OCI-LY1 (cell line): ENCODE results near the gene PLEKHH2.

Experiments used
- H2AFZ ChIP-seq: fragments of 200-600 bp; sonication (generic), shearing (Covaris generic); 2 replicates; pipeline ENCODE4 v1.6.0; 2014; ENCODE audit warnings: antibody characterized with exemption, mild to moderate bottlenecking, low read length
- H3F3A ChIP-seq: fragments of 200-600 bp; sonication (generic), shearing (Covaris generic); 2 replicates; pipeline ENCODE4 v1.6.0; 2014; ENCODE audit warnings: mild to moderate bottlenecking, antibody characterized with exemption, low read length, moderate library complexity; ENCODE audit not compliant: insufficient read depth
- H3K27ac ChIP-seq: fragments of 200-600 bp; sonication (generic); 2 replicates; pipeline ENCODE4 v1.5.1; 2014; ENCODE audit warnings: low read length, mixed run types, mild to moderate bottlenecking, low read depth; ENCODE audit not compliant: poor library complexity, severe bottlenecking
- H3K27me3 ChIP-seq: fragments of 200-600 bp; sonication (generic); 2 replicates; pipeline ENCODE4 v1.6.0; 2014; ENCODE audit warnings: antibody characterized with exemption, mild to moderate bottlenecking, low read length, moderate library complexity; ENCODE audit not compliant: insufficient read depth
- H3K36me3 ChIP-seq: fragments of 200-600 bp; sonication (generic); 2 replicates; pipeline ENCODE4 v1.6.1; 2014; ENCODE audit warnings: mild to moderate bottlenecking, antibody characterized with exemption, low read length, moderate library complexity, mixed read lengths; ENCODE audit not compliant: insufficient read depth
- H3K4me1 ChIP-seq: fragments of 200-600 bp; sonication (generic); 2 replicates; pipeline ENCODE4 v1.5.1; 2014; ENCODE audit warnings: mild to moderate bottlenecking, low read length, moderate library complexity; ENCODE audit not compliant: insufficient read depth, severe bottlenecking
- H3K4me2 ChIP-seq: fragments of 200-600 bp; sonication (generic), shearing (Covaris generic); 2 replicates; pipeline ENCODE4 v1.6.1; 2014; ENCODE audit warnings: low read length
- H3K4me3 ChIP-seq: fragments of 200-600 bp; sonication (generic); 2 replicates; pipeline ENCODE4 v1.5.1; 2014; ENCODE audit warnings: low read length, low read depth, mild to moderate bottlenecking, mixed read lengths; ENCODE audit not compliant: poor library complexity, severe bottlenecking
- H3K79me2 ChIP-seq: fragments of 200-600 bp; shearing (Covaris generic); 2 replicates; pipeline ENCODE4 v1.6.1; 2016; ENCODE audit warnings: mixed run types, low read length, mixed read lengths; ENCODE audit not compliant: insufficient read depth
- H3K9ac ChIP-seq: fragments of 200-600 bp; sonication (generic), shearing (Covaris generic); 2 replicates; pipeline ENCODE4 v1.6.1; 2014; ENCODE audit warnings: mild to moderate bottlenecking, low read length, mixed read lengths
- H3K9me2 ChIP-seq: fragments of 200-600 bp; sonication (generic), shearing (Covaris generic); 2 replicates; pipeline ENCODE4 v1.6.1; 2014; ENCODE audit warnings: low read depth, mild to moderate bottlenecking, low read length, mixed read lengths
- H3K9me3 ChIP-seq: fragments of 200-600 bp; shearing (Covaris generic); 2 replicates; pipeline ENCODE4 v1.6.1; 2014; ENCODE audit warnings: low read length, mixed read lengths
- H4K20me1 ChIP-seq: fragments of 200-600 bp; sonication (generic), shearing (Covaris generic); 2 replicates; pipeline ENCODE4 v1.6.0; 2016; ENCODE audit warnings: mild to moderate bottlenecking, low read length; ENCODE audit not compliant: insufficient read depth
- EZH2 ChIP-seq: fragments of 200-600 bp; sonication (generic), shearing (Covaris generic); IDR thresholded peaks from 2 replicates; pipeline ENCODE4 v1.8.0; 2017; ENCODE audit warnings: borderline replicate concordance, mixed run types, mild to moderate bottlenecking, antibody characterized with exemption, low read length, moderate library complexity, mixed read lengths
- TF ChIP-seq, protein P1 (sequence below): fragments of 200-600 bp; sonication (generic), shearing (Covaris generic); IDR thresholded peaks from 2 replicates; pipeline ENCODE4 v1.5.1; 2017; ENCODE audit warnings: mild to moderate bottlenecking, antibody characterized with exemption, low read length, moderate library complexity, mixed read lengths

PLEKHH2 gene

DNA sequence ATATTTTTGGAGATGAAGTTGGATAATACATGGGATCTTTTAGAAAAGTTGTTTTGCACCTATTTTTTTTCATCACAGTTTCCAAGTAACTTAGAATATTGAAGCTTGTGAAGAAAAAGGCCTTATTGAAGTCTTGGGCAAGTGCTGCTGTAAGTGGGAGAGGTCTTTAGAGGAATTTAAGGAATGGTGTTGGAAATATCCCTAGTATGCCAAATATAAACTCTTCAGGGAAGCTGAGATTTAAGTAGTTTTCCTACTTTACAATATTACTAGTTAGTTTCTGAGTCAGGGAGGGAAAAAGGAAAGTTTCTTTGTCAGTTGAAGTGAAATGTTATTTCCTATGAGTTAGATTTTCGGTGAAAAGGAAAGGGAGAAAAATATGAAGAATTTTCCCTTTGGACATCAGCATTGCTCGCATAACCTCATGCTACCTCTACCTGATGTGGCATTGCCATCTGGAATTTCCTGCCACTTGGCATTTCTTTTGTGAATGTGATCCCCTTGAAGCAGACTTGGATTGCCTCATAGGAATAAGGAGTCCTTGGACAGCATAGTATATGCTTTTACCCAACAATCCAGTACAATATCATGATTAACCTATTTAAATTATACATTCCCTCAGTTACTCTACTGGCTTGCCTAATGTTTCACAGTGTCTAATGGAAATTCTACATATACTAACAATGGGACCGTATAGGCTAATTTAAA is 12.1 kb downstream of the PLEKHH2 start:
- Histone ChIP-seq H3K36me3 (no peaks in the 10 kb centered on the region), H3K4me1 (no peaks in the 10 kb centered on the region), H3F3A (no peaks in the 10 kb centered on the region), H4K20me1 (no peaks in the 10 kb centered on the region), H3K4me2 (no peak overlapping the region), H2AFZ (no peak overlapping the region), H3K27ac (no peak overlapping the region), H3K9ac (no peak overlapping the region), H3K9me3 (no peaks in the 10 kb centered on the region), H3K79me2 (no peaks in the 10 kb centered on the region), H3K4me3 (no peak overlapping the region), H3K9me2 (no peaks in the 10 kb centered on the region), H3K27me3 (no peaks in the 10 kb centered on the region)
- TF ChIP-seq EZH2: no peak
- TF ChIP-seq, protein P1, sequence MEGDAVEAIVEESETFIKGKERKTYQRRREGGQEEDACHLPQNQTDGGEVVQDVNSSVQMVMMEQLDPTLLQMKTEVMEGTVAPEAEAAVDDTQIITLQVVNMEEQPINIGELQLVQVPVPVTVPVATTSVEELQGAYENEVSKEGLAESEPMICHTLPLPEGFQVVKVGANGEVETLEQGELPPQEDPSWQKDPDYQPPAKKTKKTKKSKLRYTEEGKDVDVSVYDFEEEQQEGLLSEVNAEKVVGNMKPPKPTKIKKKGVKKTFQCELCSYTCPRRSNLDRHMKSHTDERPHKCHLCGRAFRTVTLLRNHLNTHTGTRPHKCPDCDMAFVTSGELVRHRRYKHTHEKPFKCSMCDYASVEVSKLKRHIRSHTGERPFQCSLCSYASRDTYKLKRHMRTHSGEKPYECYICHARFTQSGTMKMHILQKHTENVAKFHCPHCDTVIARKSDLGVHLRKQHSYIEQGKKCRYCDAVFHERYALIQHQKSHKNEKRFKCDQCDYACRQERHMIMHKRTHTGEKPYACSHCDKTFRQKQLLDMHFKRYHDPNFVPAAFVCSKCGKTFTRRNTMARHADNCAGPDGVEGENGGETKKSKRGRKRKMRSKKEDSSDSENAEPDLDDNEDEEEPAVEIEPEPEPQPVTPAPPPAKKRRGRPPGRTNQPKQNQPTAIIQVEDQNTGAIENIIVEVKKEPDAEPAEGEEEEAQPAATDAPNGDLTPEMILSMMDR: no peak

DNA sequence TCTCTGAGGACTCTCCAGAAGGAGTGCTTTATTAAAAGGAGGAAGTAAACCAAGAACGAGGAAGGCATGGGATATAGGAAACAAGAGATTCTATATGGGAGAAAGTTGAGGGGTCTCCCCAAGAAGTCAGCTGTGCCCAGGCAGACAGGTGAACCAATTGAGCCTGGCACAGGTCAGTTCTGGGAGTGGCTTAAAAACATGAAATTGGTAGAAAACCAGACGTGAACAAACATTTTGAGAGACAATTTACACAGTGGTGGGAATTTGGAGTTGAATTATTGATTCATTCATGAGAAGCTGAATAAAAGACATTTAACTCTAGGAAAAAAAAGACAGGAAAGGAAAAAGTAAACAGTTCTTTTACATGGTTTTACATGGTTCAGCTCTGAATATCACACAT is 16.4 kb downstream of the PLEKHH2 start:
- Histone ChIP-seq H3K27me3 (no peaks in the 10 kb centered on the region), H4K20me1 (no peaks in the 10 kb centered on the region), H2AFZ (no peak overlapping the region), H3K27ac (no peak overlapping the region), H3K9me3 (no peaks in the 10 kb centered on the region), H3K9me2 (no peaks in the 10 kb centered on the region), H3K79me2 (no peaks in the 10 kb centered on the region), H3K36me3 (no peaks in the 10 kb centered on the region), H3K4me2 (no peak overlapping the region), H3K9ac (no peak overlapping the region), H3K4me3 (no peak overlapping the region), H3K4me1 (no peaks in the 10 kb centered on the region), H3F3A (no peaks in the 10 kb centered on the region)
- TF ChIP-seq EZH2: no peak
- TF ChIP-seq, protein P1: no peak

DNA sequence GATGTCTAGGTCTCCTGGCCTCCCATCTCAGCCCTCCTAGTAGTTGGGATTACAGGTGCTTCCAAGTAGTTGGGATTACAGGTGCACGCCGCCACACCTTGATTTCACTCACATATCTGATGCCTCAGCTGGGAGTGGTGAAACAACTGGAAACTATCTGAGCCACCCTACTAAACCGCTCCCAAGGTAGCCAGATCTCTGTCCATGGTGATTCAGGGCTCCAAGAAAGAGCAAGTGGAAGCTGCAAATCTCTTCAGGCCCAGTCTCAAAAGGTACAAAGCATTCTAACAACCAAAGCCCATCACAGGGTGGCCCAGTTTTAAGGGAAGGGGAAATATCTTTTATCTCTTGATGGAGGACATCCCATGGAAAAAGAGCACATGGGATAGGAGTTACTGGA is 20.2 kb downstream of the PLEKHH2 start:
- H2AFZ ChIP-seq: no peak overlapping the region
- no peaks in the 10 kb centered on the region for H3K9me3 ChIP-seq
- H3K4me1 ChIP-seq: no peaks in the 10 kb centered on the region
- TF ChIP-seq, protein P1: no peak
- TF ChIP-seq EZH2: no peak
- no peaks in the 10 kb centered on the region for H3K9me2 ChIP-seq
- no peaks in the 10 kb centered on the region for H3K36me3 ChIP-seq
- H3K27me3 ChIP-seq: no peaks in the 10 kb centered on the region
- H3K9ac ChIP-seq: no peak overlapping the region
- H4K20me1 ChIP-seq: no peaks in the 10 kb centered on the region
- no peaks in the 10 kb centered on the region for H3K79me2 ChIP-seq
- no peaks in the 10 kb centered on the region for H3F3A ChIP-seq
- no peak overlapping the region for H3K4me2 ChIP-seq
- H3K27ac ChIP-seq: no peak overlapping the region
- no peak overlapping the region for H3K4me3 ChIP-seq
